DMS79 (cell line): ENCODE data around the gene PRDM13.
"Not testable (repeated sequence)": the region's sequence is repeated elsewhere in the genome, so short reads cannot be mapped to it uniquely, and the experiment has no call there.

Source experiments
- DNase-seq: peaks from one replicate; lab custom pipeline; 2025; lab: John Stamatoyannopoulos, UW

Gene PRDM13

DNA sequence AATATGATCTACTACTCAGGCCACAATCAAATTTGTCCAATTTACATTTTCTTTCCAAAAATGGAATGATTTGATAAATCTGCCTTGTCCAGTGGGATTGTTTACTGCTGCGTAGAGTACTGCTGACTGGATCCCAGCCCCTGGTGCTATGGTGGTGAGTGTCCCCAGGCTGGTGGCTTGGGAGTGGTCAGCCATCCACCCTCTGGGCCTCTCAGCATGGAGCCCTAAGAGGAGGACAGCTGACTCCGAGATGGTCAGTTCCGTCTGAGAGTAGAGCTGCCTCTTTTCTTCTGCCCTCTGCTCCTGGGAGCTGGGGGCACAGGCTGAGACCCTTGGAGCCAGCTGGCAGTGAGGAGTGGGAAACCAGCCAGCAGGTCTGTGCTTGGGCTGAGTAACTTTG lies 22.7 kb downstream of the PRDM13 start:
- DNase-seq: no peak

DNA sequence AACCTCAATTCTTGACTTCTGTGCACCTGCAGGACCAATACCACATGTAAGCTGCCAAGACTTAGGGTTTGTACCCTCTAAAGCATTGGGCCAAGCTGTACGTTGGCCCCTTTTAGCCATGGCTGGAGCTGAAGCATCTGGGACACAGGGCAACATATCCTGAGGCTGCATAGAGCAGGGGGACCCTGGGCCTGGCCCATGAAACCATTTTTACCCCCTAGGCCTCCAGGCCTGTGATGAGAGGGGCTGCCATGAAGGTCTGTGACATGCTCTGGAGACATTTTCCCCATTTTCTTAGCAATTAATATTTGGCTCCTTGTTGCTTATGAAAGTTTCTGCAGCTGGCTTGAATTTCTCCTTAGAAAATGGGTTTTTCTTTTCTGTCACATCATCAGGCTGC lies 31.0 kb downstream of the PRDM13 start:
- no peak for DNase-seq

DNA sequence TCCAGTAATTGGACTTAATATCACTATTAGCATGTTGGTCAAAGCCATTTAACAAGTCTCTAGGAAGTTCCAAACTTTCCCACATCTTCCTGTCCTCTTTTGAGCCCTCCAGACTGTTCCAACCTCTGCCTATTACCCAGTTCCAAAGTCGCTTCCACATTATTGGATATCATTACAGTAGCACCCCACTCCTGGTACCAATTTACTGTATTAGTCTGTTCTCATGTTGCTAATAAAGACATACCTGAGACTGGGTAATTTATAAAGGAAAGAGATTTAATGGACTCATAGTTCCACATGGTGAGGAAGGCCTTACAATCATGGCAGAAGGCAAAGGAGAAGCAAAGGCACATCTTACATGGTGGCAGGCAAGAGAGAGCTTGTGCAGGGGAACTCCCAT lies 31.7 kb downstream of the PRDM13 start:
- DNase-seq: not testable (repeated sequence)

DNA sequence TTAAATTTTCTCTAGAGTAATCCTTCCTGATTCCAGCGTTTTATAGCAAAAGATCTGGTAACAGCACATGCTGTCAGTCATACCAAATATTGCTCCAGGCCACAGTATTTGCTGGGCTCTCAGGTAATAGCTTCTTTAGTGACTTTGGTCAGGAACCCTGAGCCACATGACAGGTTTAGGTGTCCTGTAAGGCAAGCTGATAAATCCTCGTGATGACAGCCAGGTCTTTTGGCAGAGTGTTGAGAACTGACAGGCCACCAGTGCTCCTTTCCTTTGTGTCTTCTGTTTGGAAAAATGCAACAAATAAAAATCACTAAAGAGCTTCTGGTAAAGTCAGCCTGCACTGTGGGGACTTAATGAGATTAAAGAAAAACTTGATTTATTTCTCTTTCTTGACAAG lies 34.6 kb downstream of the PRDM13 start:
- no peak for DNase-seq

DNA sequence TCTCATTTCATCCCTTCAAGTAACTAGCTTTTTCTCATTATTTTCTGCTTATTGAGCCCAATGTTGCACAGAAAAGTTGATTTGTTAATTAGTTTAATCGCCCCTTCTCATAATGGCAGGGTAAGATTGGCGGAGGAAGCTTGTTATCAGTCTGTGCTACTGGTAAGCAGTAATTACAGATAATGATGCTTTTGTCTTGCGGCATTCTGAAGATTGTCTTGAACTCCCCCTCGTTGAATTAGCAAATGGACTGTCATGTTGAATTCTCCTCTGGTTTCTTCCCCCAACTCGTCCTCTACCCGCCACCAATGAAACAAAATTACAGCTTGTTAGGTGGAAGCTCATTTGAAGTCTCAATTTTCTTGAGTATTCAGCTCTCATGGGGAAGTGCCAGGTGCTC lies 39.4 kb downstream of the PRDM13 start:
- no peak for DNase-seq

DNA sequence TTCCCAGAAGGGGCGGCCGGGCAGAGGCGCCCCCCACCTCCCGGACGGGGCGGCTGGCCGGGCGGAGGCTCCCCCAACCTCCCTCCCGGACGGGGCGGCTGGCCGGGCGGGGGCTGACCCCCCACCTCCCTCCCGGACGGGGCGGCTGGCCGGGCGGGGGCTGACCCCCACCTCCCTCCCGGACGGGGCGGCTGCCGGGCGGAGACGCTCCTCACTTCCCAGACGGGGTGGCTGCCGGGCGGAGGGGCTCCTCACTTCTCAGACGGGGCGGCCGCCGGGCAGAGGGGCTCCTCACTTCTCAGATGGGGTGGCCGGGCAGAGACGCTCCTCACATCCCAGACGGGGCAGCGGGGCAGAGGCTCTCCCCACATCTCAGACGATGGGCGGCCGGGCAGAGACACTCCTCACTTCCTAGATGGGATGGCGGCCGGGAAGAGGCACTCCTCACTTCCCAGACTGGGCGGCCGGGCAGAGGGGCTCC lies 43.5 kb downstream of the PRDM13 start:
- DNase-seq: not testable (repeated sequence)

DNA sequence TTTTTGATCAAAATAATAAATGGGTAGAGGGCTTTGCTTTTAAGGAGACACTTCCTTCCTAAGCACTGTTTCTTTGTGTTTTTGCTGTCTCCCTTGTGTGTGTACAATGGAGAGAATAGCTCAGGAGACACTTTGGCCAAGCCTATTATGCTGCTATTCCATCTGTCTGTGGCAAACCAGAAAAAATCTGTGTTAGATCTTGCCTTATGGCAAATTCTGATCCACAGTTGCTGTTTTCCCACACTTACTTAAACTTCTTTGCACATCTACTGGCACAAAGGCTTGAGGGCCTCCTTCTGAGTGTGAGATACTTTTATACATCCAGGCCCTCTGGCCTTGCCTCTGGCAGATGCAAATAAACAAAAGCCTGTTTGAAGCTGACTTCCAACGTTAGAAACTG lies 53.6 kb downstream of the PRDM13 start:
- no peak for DNase-seq

DNA sequence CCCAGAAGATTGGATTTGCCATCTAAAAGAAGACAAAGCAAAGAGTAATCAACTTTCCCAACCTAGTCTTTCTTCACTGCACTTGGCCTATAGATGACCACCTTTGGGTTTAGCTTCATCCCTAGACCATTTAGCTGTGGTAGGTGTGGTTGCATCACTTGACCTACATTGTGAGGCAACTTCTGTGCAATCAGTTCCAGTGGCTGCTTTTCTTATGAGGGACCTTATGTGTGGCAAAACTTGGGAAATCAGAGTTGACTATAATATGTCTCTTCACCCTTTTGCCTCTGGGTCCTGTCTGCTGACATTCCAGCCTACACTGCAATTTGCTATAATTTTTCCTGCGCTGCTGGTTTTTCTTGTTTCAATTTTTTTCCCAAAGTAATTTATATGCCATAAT lies 55.2 kb downstream of the PRDM13 start:
- DNase-seq: no peak

DNA sequence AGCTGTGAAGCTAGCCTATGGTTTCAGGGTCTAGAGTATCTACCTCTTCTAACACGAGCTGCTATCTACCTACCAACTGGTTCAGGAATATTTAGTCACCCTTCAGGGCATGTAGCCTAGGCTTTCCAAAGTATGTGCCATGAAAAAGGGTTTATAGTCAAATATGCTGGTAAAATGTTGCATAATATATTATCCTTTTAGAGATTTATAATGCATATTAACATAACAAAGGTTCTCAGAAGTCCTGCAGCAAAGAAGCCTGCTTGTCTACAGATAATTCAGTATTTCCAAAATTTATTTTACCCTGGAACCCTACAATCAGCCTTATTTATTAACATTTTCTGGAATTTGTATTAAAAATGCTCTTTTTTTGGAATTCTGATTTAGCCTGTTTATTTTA lies 56.0 kb downstream of the PRDM13 start:
- no peak for DNase-seq
